ENCODE results near the gene UTY.

The UTY gene

GRCh38 chrY:13435968-13436937, 43.6 kb downstream of the UTY start:
- TF ChIP-seq ZFX (IDR thresholded peaks at IDR 0.05): no peak
- no peak for TF ChIP-seq CTCF (conservative IDR thresholded peaks at IDR 0.05)
- H3K27ac ChIP-seq: no peak overlapping the region

- no peak overlapping the region for H3K27ac ChIP-seq
- TF ChIP-seq ZFX (IDR thresholded peaks at IDR 0.05) (no peak), CTCF (conservative IDR thresholded peaks at IDR 0.05) (no peak)
These were observed 44.4 kb downstream of the UTY start for GRCh38 chrY:13435206-13435967.

GRCh38 chrY:13432293-13433025, 47.4 kb downstream of the UTY start:
- no peak for TF ChIP-seq CTCF (conservative IDR thresholded peaks at IDR 0.05)
- no peak for TF ChIP-seq ZFX (IDR thresholded peaks at IDR 0.05)
- H3K27ac ChIP-seq: no peak overlapping the region

GRCh38 chrY:13429551-13429950, 50.3 kb downstream of the UTY start:
- no peak overlapping the region for H3K27ac ChIP-seq
- TF ChIP-seq CTCF (conservative IDR thresholded peaks at IDR 0.05): no peak
- TF ChIP-seq ZFX (IDR thresholded peaks at IDR 0.05): no peak

GRCh38 chrY:13423281-13423732, 56.5 kb downstream of the UTY start:
- H3K27ac ChIP-seq: no peak overlapping the region

More at GRCh38 chrY:13423281-13423732, 56.5 kb downstream of the UTY start:
- no peak for TF ChIP-seq ZFX (IDR thresholded peaks at IDR 0.05)
- no peak for TF ChIP-seq CTCF (conservative IDR thresholded peaks at IDR 0.05)
